ENCODE measurements around the gene TNIK. TPM values are rescaled to one million over a fixed set of nuclear protein-coding genes. Genes with fewer than 3 reads are reported as not detected.

The TNIK gene
- total and polyA plus RNA-seq, 2 of the 13 experiments (the other 11 are each of a cell fraction or from before 2014, with no cell fraction given): 0.15 to 0.22 TPM

GRCh38 chr3:171222995-171223394 is 237.2 kb downstream of the TNIK start:
- Histone ChIP-seq H4K20me1 (ENCODE audit: insufficient read depth, low read length) (no peaks in the 10 kb centered on the region), H3K27me3 (ENCODE audit: control insufficient read depth in 1 of 2, insufficient read depth in 2 of 2, low read length in 2 of 2) (no peaks in the 10 kb centered on the region), H3K27ac (ENCODE audit: extremely low read length, insufficient read depth, low read length) (no peak overlapping the region), H3K36me3 (replicated peaks in 1 of 2; ENCODE audit: control insufficient read depth in 1 of 2, insufficient read depth in 2 of 2, low read length in 2 of 2) (no peaks in the 10 kb centered on the region), H2AFZ (ENCODE audit: low read length) (no peak overlapping the region), H3K4me3 (replicated peaks in 1 of 3; ENCODE audit: insufficient read depth in 1 of 3, low read depth in 2 of 3, low read length in 3 of 3) (no peak overlapping the region), H3K4me1 (ENCODE audit: insufficient read depth, low read length) (peaks cover 20% of the 10 kb centered on the region), H3K9ac (ENCODE audit: insufficient read depth, low read depth, low read length) (no peak overlapping the region), H3K9me3 (ENCODE audit: low read length) (0 out of 2 replicates have a peak, but pooled peaks cover 7% of the 10 kb centered on the region), H3K79me2 (ENCODE audit: insufficient read depth, low read length) (no peaks in the 10 kb centered on the region), H3K4me2 (ENCODE audit: low read depth, low read length) (no peak overlapping the region)
- TF ChIP-seq, protein P1, sequence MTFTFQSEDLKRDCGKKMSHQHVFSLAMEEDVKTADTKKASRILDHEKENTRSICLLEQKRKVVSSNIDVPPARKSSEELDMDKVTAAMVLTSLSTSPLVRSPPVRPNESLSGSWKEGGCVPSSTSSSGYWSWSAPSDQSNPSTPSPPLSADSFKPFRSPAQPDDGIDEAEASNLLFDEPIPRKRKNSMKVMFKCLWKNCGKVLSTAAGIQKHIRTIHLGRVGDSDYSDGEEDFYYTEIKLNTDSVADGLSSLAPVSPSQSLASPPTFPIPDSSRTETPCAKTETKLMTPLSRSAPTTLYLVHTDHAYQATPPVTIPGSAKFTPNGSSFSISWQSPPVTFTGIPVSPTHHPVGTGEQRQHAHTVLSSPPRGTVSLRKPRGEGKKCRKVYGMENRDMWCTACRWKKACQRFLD (CRISPR knock-in tag; IDR thresholded peaks at IDR 0.05; ENCODE audit: borderline replicate concordance): no peak
- TF ChIP-seq GPN1 (CRISPR knock-in tag; IDR thresholded peaks at IDR 0.05; ENCODE audit: borderline replicate concordance): no peak
- TF ChIP-seq RBFOX2 (IDR thresholded peaks at IDR 0.05; ENCODE audit: low read depth, low read length): no peak
- TF ChIP-seq ZNF737 (CRISPR knock-in tag; IDR thresholded peaks at IDR 0.05; ENCODE audit: borderline replicate concordance): no peak
- no peak for TF ChIP-seq ZNF12 (CRISPR knock-in tag; IDR thresholded peaks at IDR 0.05)
- no peak for TF ChIP-seq MLLT10 (CRISPR knock-in tag; IDR thresholded peaks at IDR 0.05)
- no peak for TF ChIP-seq NFKB2 (CRISPR knock-in tag; IDR thresholded peaks at IDR 0.05; ENCODE audit: borderline replicate concordance)
- no peak for TF ChIP-seq ATF6 (CRISPR knock-in tag; conservative IDR thresholded peaks at IDR 0.05)
- no peak for TF ChIP-seq TFDP1 (CRISPR knock-in tag; IDR thresholded peaks at IDR 0.05; ENCODE audit: borderline replicate concordance)
- TF ChIP-seq, protein P2, sequence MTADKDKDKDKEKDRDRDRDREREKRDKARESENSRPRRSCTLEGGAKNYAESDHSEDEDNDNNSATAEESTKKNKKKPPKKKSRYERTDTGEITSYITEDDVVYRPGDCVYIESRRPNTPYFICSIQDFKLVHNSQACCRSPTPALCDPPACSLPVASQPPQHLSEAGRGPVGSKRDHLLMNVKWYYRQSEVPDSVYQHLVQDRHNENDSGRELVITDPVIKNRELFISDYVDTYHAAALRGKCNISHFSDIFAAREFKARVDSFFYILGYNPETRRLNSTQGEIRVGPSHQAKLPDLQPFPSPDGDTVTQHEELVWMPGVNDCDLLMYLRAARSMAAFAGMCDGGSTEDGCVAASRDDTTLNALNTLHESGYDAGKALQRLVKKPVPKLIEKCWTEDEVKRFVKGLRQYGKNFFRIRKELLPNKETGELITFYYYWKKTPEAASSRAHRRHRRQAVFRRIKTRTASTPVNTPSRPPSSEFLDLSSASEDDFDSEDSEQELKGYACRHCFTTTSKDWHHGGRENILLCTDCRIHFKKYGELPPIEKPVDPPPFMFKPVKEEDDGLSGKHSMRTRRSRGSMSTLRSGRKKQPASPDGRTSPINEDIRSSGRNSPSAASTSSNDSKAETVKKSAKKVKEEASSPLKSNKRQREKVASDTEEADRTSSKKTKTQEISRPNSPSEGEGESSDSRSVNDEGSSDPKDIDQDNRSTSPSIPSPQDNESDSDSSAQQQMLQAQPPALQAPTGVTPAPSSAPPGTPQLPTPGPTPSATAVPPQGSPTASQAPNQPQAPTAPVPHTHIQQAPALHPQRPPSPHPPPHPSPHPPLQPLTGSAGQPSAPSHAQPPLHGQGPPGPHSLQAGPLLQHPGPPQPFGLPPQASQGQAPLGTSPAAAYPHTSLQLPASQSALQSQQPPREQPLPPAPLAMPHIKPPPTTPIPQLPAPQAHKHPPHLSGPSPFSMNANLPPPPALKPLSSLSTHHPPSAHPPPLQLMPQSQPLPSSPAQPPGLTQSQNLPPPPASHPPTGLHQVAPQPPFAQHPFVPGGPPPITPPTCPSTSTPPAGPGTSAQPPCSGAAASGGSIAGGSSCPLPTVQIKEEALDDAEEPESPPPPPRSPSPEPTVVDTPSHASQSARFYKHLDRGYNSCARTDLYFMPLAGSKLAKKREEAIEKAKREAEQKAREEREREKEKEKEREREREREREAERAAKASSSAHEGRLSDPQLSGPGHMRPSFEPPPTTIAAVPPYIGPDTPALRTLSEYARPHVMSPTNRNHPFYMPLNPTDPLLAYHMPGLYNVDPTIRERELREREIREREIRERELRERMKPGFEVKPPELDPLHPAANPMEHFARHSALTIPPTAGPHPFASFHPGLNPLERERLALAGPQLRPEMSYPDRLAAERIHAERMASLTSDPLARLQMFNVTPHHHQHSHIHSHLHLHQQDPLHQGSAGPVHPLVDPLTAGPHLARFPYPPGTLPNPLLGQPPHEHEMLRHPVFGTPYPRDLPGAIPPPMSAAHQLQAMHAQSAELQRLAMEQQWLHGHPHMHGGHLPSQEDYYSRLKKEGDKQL (CRISPR knock-in tag; IDR thresholded peaks at IDR 0.05; ENCODE audit: low read depth): no peak
- DNase-seq (ENCODE audit: low spot score) (no peak), ATAC-seq (no peak), FAIRE-seq (no peak)
- BruUV-seq (replicated peaks): no TSS peak
- POLR2A ChIA-PET: no interaction called here
- CTCF ChIA-PET (ENCODE audit: low intra/inter-chr PET ratio, low total read pairs): no interaction called here
- in situ Hi-C loops (cut with HindIII; ENCODE audit: extremely low pct_ligation_motif_present, low pct_unique_long_range_greater_than_20kb): no loop called here
- intact Hi-C loops (cut with micrococcal nuclease; ENCODE audit: unreplicated experiment): no loop called here
- WGBS (ENCODE audit: low lambda C conversion rate): 36% methylated on average over 5 of the region's 5 CpGs

All from HepG2 (cell line).